ENCODE measurements around the gene FLRT1. TPM values are rescaled to one million over a fixed set of nuclear protein-coding genes. Genes with fewer than 3 reads are reported as not detected.

FLRT1 gene
- total and polyA plus RNA-seq, 2 of the 13 experiments (the other 11 are each of a cell fraction or from before 2014, with no cell fraction given), result 0.02 to 0.08 TPM

GRCh38 chr11:64007629-64008282, 28.0 kb upstream of the FLRT1 start (continued):
- TF ChIP-seq RBFOX2 (IDR thresholded peaks at IDR 0.05; ENCODE audit: low read depth, low read length) (peak; percentile 79), E2F2 (CRISPR knock-in tag; IDR thresholded peaks at IDR 0.05; ENCODE audit: borderline replicate concordance) (no peak), TCF7L2 (IDR thresholded peaks at IDR 0.05; ENCODE audit: low read depth, low read length) (no peak), PAXIP1 (CRISPR knock-in tag; conservative IDR thresholded peaks at IDR 0.05) (peak; percentile 80), TRAFD1 (CRISPR knock-in tag; IDR thresholded peaks at IDR 0.05; ENCODE audit: borderline replicate concordance) (no peak), PITX1 (CRISPR knock-in tag; IDR thresholded peaks at IDR 0.05) (peak; percentile 96), SAP130 (CRISPR knock-in tag; IDR thresholded peaks at IDR 0.05; ENCODE audit: low read depth) (peak; percentile 80), NFIC (IDR thresholded peaks at IDR 0.05; ENCODE audit: low read length) (no peak), HMGXB4 (CRISPR knock-in tag; IDR thresholded peaks at IDR 0.05; ENCODE audit: borderline replicate concordance in 1 of 2, low read depth in 1 of 2) (peak; percentile 28 to 34; a peak in 2 of 4 replicates), CENPT (CRISPR knock-in tag; IDR thresholded peaks at IDR 0.05; ENCODE audit: low read depth) (no peak), PRMT3 (CRISPR knock-in tag; IDR thresholded peaks at IDR 0.05; ENCODE audit: borderline replicate concordance, low read depth) (no peak), SRSF1 (optimal IDR thresholded peaks at IDR 0.05; ENCODE audit: low read depth, low read length) (peak; percentile 31), ZKSCAN1 (IDR thresholded peaks at IDR 0.05; ENCODE audit: low read length) (no peak), ZMAT5 (CRISPR knock-in tag; IDR thresholded peaks at IDR 0.05; ENCODE audit: borderline replicate concordance, low read depth) (no peak), FUBP1 (CRISPR knock-in tag; IDR thresholded peaks at IDR 0.05; ENCODE audit: borderline replicate concordance) (0 out of 2 replicates have a peak, but pooled peaks have one; percentile 49), ASH2L (IDR thresholded peaks at IDR 0.05; ENCODE audit: insufficient read length, low read depth, low read length) (peak; percentile 55)
